Stimulated activated CD8-positive, alpha-beta memory T cell treated with anti-CD3 and anti-CD28 coated beads, Interleukin-15, amount 100 ng/mL, for 4 hours (primary cell): ENCODE measurements around the gene OR2F2.

Experiments
- DNase-seq, 2 donors: peaks; one replicate each; pipeline ENCODE4 v3.0.0-alpha.2; 2020; ENCODE audit warnings: low read depth in 2 of 2

OR2F2 gene

DNA sequence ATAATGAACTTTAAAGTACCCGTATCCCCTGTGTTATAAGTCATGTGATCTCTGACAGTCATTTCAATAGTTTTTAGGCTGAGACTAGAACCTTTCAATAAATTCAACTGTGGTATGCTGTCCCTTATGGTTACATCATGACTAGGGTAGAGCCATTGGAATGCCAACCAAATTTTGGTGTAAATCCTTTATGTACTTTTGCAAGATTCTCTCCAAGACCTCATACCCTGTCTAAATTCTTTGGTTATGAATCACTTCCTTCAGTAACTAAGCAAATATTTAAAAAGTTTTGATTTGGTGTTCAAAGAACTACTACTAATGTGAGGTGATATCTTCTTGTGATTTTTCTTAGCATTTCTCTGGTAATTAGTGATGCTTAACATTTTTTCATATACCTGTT lies 44.3 kb downstream of the OR2F2 start:
- DNase-seq = no peak

DNA sequence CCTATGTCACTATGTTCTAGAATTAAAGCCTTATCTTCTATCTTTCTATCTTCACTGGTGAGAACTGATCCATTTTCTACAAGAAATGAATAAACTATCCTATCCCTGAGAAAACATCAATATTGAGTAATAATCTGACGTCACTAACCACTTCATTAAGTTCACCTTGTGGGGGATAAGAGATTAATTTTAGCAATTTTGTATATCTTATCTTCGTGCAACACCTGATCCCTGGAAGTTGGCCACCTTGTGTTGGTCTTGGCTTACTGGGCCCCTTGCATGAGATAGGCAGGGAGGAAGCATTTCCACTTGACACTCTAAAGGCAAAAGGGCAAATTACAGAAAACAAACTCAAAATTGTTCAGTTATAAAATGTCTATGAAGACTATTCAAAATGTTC lies 45.0 kb downstream of the OR2F2 start:
- DNase-seq = no peak

DNA sequence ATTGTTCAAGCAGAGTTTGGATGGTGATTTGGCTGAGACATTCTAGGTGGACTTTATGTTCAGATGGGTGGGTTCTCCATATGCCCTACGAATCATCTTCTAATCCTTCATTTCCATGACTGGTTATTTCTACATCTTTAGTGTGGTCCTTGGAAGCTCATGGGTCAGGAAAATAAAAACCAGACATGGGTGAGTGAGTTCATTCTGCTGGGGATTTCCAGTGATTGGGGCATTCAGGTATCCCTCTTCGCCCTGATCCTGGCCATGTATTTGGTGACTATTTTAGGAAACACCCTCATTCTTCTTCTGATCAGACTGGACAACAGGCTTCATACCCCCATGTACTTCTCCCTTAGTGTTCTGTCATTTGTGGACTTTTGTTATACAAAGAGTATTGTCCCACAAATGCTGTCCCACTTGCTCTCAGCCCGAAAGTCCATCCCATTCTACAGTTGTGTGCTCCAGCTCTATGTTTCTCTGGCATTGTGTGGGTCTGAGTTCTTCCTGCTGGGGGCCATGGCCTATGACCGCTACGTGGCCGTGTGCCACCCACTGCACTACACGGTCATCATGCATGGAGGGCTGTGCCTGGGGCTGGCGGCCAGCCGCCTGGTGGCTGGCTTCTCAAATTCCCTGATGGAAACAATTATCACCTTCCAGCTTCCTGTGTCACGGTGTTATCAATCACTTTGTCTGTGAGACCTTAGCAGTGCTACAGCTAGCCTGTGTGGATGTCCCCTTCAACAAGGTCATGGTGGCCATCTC lies 45.9 kb downstream of the OR2F2 start:
- no peak for DNase-seq

DNA sequence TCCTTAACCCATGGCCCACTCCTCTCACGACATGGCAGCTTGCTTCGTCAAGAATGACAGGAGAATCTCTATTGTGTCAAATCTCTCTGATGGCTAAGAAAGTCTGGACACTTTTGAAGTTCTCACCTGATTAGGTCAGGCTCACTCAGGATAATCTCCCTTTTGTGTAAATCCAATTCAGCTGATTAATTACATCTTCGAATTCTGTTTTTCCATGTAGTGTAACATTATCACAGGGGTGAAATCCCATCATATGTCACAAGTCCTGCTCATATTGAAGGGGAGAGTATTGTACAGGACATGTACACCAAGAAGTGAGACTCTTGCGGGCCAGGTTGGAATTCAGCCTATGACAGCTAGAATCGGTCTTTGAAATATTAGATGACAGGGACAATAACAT lies 48.9 kb downstream of the OR2F2 start:
- DNase-seq = no peak
